KOPT-K1 (cell line): ENCODE measurements around the gene EYA4.

Experiments used
- H3K27ac ChIP-seq: fragments of 200-600 bp; sonication (generic); 2 replicates; pipeline ENCODE4 v1.5.1; 2016; ENCODE audit warnings: antibody characterized with exemption, mild to moderate bottlenecking, low read depth, low read length; ENCODE audit not compliant: poor library complexity, severe bottlenecking
- H3K36me3 ChIP-seq: fragments of 200-600 bp; sonication (generic); 2 replicates; pipeline ENCODE4 v1.5.1; 2017; ENCODE audit warnings: antibody characterized with exemption, mild to moderate bottlenecking, low read length, moderate library complexity; ENCODE audit not compliant: insufficient read depth
- H3K9me3 ChIP-seq: fragments of 200-600 bp; sonication (generic); 2 replicates; pipeline ENCODE4 v1.5.1; 2017; ENCODE audit warnings: antibody characterized with exemption, low read length, mild to moderate bottlenecking; ENCODE audit not compliant: insufficient read depth, poor library complexity, severe bottlenecking

The EYA4 gene

GRCh38 chr6:133241086-133241900 lies at the start of gene EYA4:
Gene EYA4 (plus strand): TSS chr6:133241357. CDS start chr6:133274781, 33,424 bp downstream.
- Histone ChIP-seq H3K9me3 (peaks cover 4% of the 10 kb centered on the region), H3K27ac (no peak within 1 kb of the TSS), H3K36me3 (no peaks in the 10 kb centered on the region)

- no peaks in the 10 kb centered on the region for H3K9me3 ChIP-seq
- no peaks in the 10 kb centered on the region for H3K36me3 ChIP-seq
- H3K27ac ChIP-seq, result no peak overlapping the region
Measured at GRCh38 chr6:133193396-133193795, 47.8 kb upstream of the EYA4 start.

GRCh38 chr6:133198725-133199124 lies 42.4 kb upstream of the EYA4 start:
- H3K36me3 ChIP-seq, result no peaks in the 10 kb centered on the region
- no peak overlapping the region for H3K27ac ChIP-seq

GRCh38 chr6:133201231-133201630 lies 39.9 kb upstream of the EYA4 start:
- Histone ChIP-seq H3K36me3 (no peaks in the 10 kb centered on the region), H3K9me3 (no peaks in the 10 kb centered on the region), H3K27ac (no peak overlapping the region)

More at GRCh38 chr6:133198725-133199124, 42.4 kb upstream of the EYA4 start:
- H3K9me3 ChIP-seq, result no peaks in the 10 kb centered on the region

- Histone ChIP-seq H3K27ac (no peak overlapping the region), H3K36me3 (no peaks in the 10 kb centered on the region)
Measured at GRCh38 chr6:133202610-133203343, 38.4 kb upstream of the EYA4 start.

GRCh38 chr6:133203344-133203697 lies 37.8 kb upstream of the EYA4 start:
- no peaks in the 10 kb centered on the region for H3K36me3 ChIP-seq
- H3K27ac ChIP-seq, result no peak overlapping the region
- no peaks in the 10 kb centered on the region for H3K9me3 ChIP-seq

More at GRCh38 chr6:133202610-133203343, 38.4 kb upstream of the EYA4 start:
- H3K9me3 ChIP-seq, result no peaks in the 10 kb centered on the region

GRCh38 chr6:133205304-133205703 lies 35.9 kb upstream of the EYA4 start:
- Histone ChIP-seq H3K36me3 (no peaks in the 10 kb centered on the region), H3K27ac (no peak overlapping the region), H3K9me3 (peaks cover 7% of the 10 kb centered on the region)

- no peaks in the 10 kb centered on the region for H3K36me3 ChIP-seq
- peaks cover 7% of the 10 kb centered on the region for H3K9me3 ChIP-seq
Measured at GRCh38 chr6:133206942-133207341, 34.2 kb upstream of the EYA4 start.

GRCh38 chr6:133207754-133208153 lies 33.4 kb upstream of the EYA4 start:
- H3K27ac ChIP-seq, result no peak overlapping the region
- H3K36me3 ChIP-seq, result no peaks in the 10 kb centered on the region
- peaks cover 7% of the 10 kb centered on the region for H3K9me3 ChIP-seq

More at GRCh38 chr6:133206942-133207341, 34.2 kb upstream of the EYA4 start:
- no peak overlapping the region for H3K27ac ChIP-seq

- Histone ChIP-seq H3K27ac (no peak overlapping the region), H3K9me3 (peaks cover 7% of the 10 kb centered on the region), H3K36me3 (no peaks in the 10 kb centered on the region)
Measured at GRCh38 chr6:133208183-133208755, 32.9 kb upstream of the EYA4 start.

- Histone ChIP-seq H3K9me3 (peaks cover 7% of the 10 kb centered on the region), H3K27ac (no peak overlapping the region), H3K36me3 (no peaks in the 10 kb centered on the region)
Measured at GRCh38 chr6:133214267-133214666, 26.9 kb upstream of the EYA4 start.

- Histone ChIP-seq H3K9me3 (no peaks in the 10 kb centered on the region), H3K27ac (no peak overlapping the region), H3K36me3 (no peaks in the 10 kb centered on the region)
Measured at GRCh38 chr6:133218852-133219251, 22.3 kb upstream of the EYA4 start.

GRCh38 chr6:133223452-133224029 lies 17.6 kb upstream of the EYA4 start:
- Histone ChIP-seq H3K36me3 (no peaks in the 10 kb centered on the region), H3K9me3 (no peaks in the 10 kb centered on the region), H3K27ac (no peak overlapping the region)

GRCh38 chr6:133225560-133225959 lies 15.6 kb upstream of the EYA4 start:
- Histone ChIP-seq H3K27ac (no peak overlapping the region), H3K36me3 (no peaks in the 10 kb centered on the region), H3K9me3 (no peaks in the 10 kb centered on the region)

GRCh38 chr6:133227344-133227743 lies 13.8 kb upstream of the EYA4 start:
- Histone ChIP-seq H3K9me3 (no peaks in the 10 kb centered on the region), H3K27ac (no peak overlapping the region), H3K36me3 (no peaks in the 10 kb centered on the region)
